Uterus (tissue), 2 donors: Measurements from ENCODE around the gene DNMBP.

Experiments
- CTCF ChIP-seq, 4 experiments: fragments of 200-600 bp in 2 of 4; fragments of 450-650 bp in 2 of 4; sonication (generic) in 2 of 4; IDR thresholded peaks; one replicate each; pipeline ENCODE4 v1.5.1; 2016 to 2019; ENCODE audit warnings: antibody characterized with exemption in 4 of 4, mild to moderate bottlenecking in 2 of 4, moderate library complexity in 1 of 4
- POLR2A ChIP-seq, 2 donors: fragments of 450-650 bp; IDR thresholded peaks; one replicate each; pipeline ENCODE4 v1.6.1; 2016; ENCODE audit warnings: antibody characterized with exemption in 2 of 2, mild to moderate bottlenecking in 1 of 2, moderate library complexity in 1 of 2

GRCh38 chr10:100021322-100021721 is 11.6 kb upstream of the DNMBP start:
- no peak for TF ChIP-seq CTCF (IDR thresholded peaks at IDR 0.05)
- TF ChIP-seq POLR2A (IDR thresholded peaks at IDR 0.05): no peak
